Measurements from ENCODE around the gene MRAS.
"Not testable (repeated sequence)": the region's sequence is repeated elsewhere in the genome, so short reads cannot be mapped to it uniquely, and the experiment has no call there.

Gene MRAS

DNA sequence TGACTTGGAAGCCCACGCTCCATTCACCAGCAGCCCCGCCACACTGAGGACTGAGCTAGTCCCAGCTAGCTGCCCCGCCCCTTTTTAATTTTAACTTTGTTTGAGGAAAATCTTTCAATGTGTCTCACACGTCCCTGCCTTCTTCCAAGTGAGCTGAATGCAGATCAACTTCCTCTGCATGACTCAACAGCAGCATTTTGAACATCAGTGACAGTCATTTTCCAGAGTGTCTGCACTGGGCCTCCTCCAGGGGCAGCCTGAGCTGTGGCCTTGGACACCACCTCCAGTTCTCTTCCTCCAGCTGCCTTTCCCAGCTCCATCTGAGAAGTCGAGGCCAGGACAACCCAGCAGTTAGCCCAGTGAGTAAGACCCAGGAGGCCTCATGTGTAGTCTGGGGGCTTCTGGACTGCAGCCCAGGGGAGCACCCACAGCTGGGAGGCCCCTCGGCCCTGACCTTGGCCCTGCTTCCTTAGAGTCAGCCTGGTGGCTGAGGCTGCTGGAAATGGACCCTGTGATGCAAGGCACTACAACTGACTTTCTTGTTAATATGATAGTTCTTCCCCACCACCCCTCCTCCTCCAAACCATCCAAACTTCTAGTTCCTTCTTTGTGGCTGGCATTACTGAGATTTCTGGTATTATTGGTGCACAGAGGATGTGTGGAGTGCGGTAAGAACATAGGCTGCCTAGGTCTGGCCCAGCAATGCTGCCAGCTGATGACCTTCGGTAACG lies 64.6 kb downstream of the MRAS start:
- TF ChIP-seq CTCF (IDR thresholded peaks at IDR 0.05) = no peak
- no peaks in the 10 kb centered on the region for H3K4me1 ChIP-seq (ENCODE audit: control insufficient read depth in 1 of 2, insufficient read depth in 1 of 2, low read depth in 1 of 2, low read length in 1 of 2)
- H3K4me3 ChIP-seq (ENCODE audit: low read depth in 1 of 2, low read length in 1 of 2) = no peak overlapping the region
- H3K36me3 ChIP-seq = no peaks in the 10 kb centered on the region
- H3K9me3 ChIP-seq = no peaks in the 10 kb centered on the region
- H3K27ac ChIP-seq = no peak overlapping the region
- H3K27me3 ChIP-seq = peaks cover 68% of the 10 kb centered on the region

- H3K27ac ChIP-seq; H3K36me3 ChIP-seq; H3K4me1 ChIP-seq (ENCODE audit: control insufficient read depth in 1 of 2, insufficient read depth in 1 of 2, low read depth in 1 of 2, low read length in 1 of 2); H3K9me3 ChIP-seq; H3K4me3 ChIP-seq (ENCODE audit: low read depth in 1 of 2, low read length in 1 of 2): not testable (repeated sequence)
- peaks cover 48% of the 10 kb centered on the region for H3K27me3 ChIP-seq
Measured at GRCh38 chr3:138416236-138416635, 67.9 kb downstream of the MRAS start.

DNA sequence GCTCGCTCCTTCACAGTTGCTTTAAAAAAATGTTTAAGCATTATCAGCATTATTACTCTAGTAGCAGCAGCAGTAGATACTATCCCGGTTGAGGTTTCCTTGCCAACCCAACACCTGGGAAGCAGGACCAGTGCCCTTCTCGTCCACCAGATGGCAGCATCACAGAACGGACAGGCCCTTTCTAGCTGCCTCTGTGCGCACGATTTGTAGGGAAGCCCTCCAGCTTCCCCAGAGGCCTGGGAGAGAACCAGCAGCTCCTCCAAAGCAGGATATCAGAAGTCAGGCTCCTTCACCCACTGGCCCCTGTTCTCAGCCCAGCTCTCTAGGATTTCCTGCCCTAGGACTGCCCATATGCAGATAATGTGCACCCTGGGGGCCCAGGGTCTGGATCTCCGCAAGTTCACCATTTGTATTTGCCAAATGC lies 69.2 kb downstream of the MRAS start:
- TF ChIP-seq CTCF (IDR thresholded peaks at IDR 0.05) = peak; percentile 57

GRCh38 chr3:138418601-138419206 lies 70.3 kb downstream of the MRAS start:
- TF ChIP-seq CTCF (IDR thresholded peaks at IDR 0.05) = no peak
- no peak overlapping the region for H3K27ac ChIP-seq

More for the DNA sequence above, 69.2 kb downstream of the MRAS start:
- H3K27me3 ChIP-seq = peaks cover 48% of the 10 kb centered on the region
- H3K4me1 ChIP-seq (ENCODE audit: control insufficient read depth in 1 of 2, insufficient read depth in 1 of 2, low read depth in 1 of 2, low read length in 1 of 2) = no peaks in the 10 kb centered on the region
- H3K27ac ChIP-seq = no peak overlapping the region
- no peaks in the 10 kb centered on the region for H3K9me3 ChIP-seq
- no peaks in the 10 kb centered on the region for H3K36me3 ChIP-seq
- H3K4me3 ChIP-seq (ENCODE audit: low read depth in 1 of 2, low read length in 1 of 2) = no peak overlapping the region

DNA sequence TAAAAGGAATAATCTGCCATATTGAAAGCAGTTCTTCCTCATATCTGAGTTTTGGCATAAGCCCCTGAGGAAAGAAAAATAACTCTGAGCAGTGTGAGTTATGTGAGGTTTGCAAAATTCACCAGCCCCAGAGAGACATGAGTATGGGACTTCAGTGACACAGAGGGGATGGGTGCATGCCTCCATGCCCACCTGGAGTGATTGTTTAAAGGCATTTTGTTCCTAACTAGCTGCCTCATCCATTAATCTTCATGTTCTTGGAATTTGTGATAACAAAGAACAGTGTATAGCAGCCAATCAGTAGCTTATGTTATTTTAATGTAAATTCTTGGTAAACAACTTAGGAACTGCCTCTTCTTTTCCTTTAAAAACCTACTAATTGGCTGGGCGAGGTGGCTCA lies 74.9 kb downstream of the MRAS start:
- Histone ChIP-seq H3K9me3 (no peaks in the 10 kb centered on the region), H3K27me3 (peaks cover 4% of the 10 kb centered on the region), H3K4me1 (ENCODE audit: control insufficient read depth in 1 of 2, insufficient read depth in 1 of 2, low read depth in 1 of 2, low read length in 1 of 2) (no peaks in the 10 kb centered on the region), H3K27ac (no peak overlapping the region), H3K4me3 (ENCODE audit: low read depth in 1 of 2, low read length in 1 of 2) (no peak overlapping the region), H3K36me3 (no peaks in the 10 kb centered on the region)
- TF ChIP-seq CTCF (IDR thresholded peaks at IDR 0.05) = no peak

More at GRCh38 chr3:138418601-138419206, 70.3 kb downstream of the MRAS start:
- Histone ChIP-seq H3K9me3 (no peaks in the 10 kb centered on the region), H3K4me3 (ENCODE audit: low read depth in 1 of 2, low read length in 1 of 2) (no peak overlapping the region), H3K27me3 (peaks cover 41% of the 10 kb centered on the region), H3K36me3 (no peaks in the 10 kb centered on the region), H3K4me1 (ENCODE audit: control insufficient read depth in 1 of 2, insufficient read depth in 1 of 2, low read depth in 1 of 2, low read length in 1 of 2) (no peaks in the 10 kb centered on the region)

DNA sequence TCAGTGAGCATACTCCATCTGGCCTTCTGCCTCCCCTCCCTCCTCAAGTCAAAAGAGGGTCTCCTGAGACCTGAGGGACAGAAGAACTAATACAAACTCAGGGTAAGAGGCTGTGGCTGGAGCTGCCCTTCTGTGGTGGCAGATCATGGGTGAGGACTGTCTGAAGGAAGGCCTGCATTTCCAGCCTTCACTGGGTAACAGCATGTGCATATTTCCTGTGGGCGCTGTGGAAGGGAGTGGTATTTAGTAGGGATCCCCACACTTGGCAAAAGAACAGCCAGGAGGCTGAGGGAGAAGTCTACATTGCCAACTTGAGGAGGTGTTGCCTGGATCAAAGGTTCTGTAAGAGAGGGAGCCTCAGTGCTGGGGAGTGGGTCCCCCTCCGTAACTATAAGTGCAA lies 75.9 kb downstream of the MRAS start:
- peaks cover 9% of the 10 kb centered on the region for H3K27me3 ChIP-seq
- H3K27ac ChIP-seq = no peak overlapping the region
- H3K9me3 ChIP-seq = no peaks in the 10 kb centered on the region
- H3K4me3 ChIP-seq (ENCODE audit: low read depth in 1 of 2, low read length in 1 of 2) = no peak overlapping the region
- no peaks in the 10 kb centered on the region for H3K4me1 ChIP-seq (ENCODE audit: control insufficient read depth in 1 of 2, insufficient read depth in 1 of 2, low read depth in 1 of 2, low read length in 1 of 2)
- TF ChIP-seq CTCF (IDR thresholded peaks at IDR 0.05) = no peak
- H3K36me3 ChIP-seq = no peaks in the 10 kb centered on the region
